ENCODE data around the gene STARD3NL.

DNA sequence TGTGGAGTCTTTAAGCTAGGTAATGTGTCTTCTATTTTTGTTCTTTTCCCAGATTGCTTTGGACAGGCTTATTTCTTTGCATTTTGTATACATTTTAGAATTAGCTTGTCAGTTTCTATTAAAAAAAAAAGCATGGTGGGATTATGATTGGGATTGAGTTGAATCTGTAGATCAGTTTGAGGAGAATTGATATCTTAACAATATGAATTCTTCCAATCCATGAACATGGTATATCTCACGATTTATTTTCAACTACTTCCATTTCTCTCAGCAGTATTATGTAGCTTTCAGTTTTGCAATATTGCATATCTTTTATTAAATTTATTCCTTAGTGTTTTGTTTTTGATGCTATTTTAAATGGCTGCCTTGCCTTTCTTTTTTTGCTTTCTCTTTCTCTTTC, 13.7 kb downstream of the STARD3NL start:
- TF ChIP-seq, protein P1, sequence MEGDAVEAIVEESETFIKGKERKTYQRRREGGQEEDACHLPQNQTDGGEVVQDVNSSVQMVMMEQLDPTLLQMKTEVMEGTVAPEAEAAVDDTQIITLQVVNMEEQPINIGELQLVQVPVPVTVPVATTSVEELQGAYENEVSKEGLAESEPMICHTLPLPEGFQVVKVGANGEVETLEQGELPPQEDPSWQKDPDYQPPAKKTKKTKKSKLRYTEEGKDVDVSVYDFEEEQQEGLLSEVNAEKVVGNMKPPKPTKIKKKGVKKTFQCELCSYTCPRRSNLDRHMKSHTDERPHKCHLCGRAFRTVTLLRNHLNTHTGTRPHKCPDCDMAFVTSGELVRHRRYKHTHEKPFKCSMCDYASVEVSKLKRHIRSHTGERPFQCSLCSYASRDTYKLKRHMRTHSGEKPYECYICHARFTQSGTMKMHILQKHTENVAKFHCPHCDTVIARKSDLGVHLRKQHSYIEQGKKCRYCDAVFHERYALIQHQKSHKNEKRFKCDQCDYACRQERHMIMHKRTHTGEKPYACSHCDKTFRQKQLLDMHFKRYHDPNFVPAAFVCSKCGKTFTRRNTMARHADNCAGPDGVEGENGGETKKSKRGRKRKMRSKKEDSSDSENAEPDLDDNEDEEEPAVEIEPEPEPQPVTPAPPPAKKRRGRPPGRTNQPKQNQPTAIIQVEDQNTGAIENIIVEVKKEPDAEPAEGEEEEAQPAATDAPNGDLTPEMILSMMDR (IDR thresholded peaks at IDR 0.05; ENCODE audit: borderline replicate concordance, extremely low read depth, low read length, poor library complexity, severe bottlenecking): no peak
- no peak for TF ChIP-seq EZH2 (IDR thresholded peaks at IDR 0.05; ENCODE audit: borderline replicate concordance, low read depth, low read length, severe bottlenecking)
